Kidney epithelial cell (primary cell): ENCODE measurements around the gene KNDC1. TPM values are rescaled to one million over a fixed set of nuclear protein-coding genes. Genes with fewer than 3 reads are reported as not detected.

Experiments used
- DNase-seq: peaks from one replicate; pipeline ENCODE4 v3.0.0-alpha.2; 2010; ENCODE audit warnings: low read depth
- H3K27me3 ChIP-seq: 2 replicates; pipeline ENCODE4 v1.6.0; 2011; ENCODE audit warnings: low read length; ENCODE audit not compliant: control insufficient read depth, insufficient read depth
- H3K36me3 ChIP-seq: 2 replicates; pipeline ENCODE4 v1.5.1; 2011; ENCODE audit warnings: low read length; ENCODE audit not compliant: control insufficient read depth, insufficient read depth
- H3K4me3 ChIP-seq: 2 replicates; pipeline ENCODE4 v1.5.1; 2011; ENCODE audit warnings: low read depth, mild to moderate bottlenecking, control low read depth, low read length
- total RNA-seq: library from RNA; depleted of rRNA; stranded (reverse); fragments of >200 nt; gene quantifications from 2 replicates; pipeline ENCODE4 v1.2.3, GENCODE V29; 2015
- TF ChIP-seq, protein P1 (sequence below): IDR thresholded peaks from 2 replicates; pipeline ENCODE4 v1.5.1; 2011; ENCODE audit warnings: mild to moderate bottlenecking, moderate library complexity, low read length, control low read depth, inconsistent platforms; ENCODE audit not compliant: insufficient read depth, poor library complexity, severe bottlenecking

KNDC1 gene
- total RNA-seq, 1 donor from 2014 or later, result 0.13 TPM

DNA sequence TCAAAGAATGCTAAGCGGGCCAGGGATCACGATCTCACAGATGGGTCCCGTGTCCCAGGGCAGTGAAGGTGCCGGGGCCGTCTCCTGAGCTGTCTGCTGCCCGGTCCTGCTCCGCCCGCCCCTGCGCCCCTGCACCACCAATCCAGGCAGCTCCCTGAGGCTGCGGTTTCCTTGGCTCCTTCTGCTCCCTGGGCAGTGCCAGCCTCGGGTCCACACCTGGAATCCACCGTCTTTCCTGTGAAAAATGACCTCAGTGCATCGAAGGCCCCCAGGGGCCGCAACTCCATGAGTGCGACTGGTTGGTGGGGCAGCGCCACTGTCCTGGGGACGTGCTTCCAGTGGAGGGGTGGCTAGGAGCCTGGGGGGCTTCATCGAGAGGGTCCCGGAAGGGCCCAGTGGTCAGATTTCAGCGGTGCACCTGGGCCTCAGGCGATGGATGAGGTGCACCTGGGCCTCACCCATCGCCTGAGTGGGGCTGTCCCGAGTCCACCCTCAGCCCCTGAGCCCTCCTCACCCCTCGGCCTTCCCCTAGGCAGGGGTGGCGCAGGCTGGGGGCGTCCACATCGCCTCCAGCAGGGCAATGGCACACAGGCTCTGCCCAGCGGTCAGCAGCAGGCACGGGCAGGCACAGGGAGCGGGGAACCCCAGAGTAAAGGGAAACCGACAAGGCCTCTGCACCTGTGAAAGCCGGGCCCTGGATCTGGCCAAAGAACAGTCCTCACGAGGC lies 45.1 kb upstream of the KNDC1 start:
- no peak for DNase-seq
- TF ChIP-seq, protein P1, sequence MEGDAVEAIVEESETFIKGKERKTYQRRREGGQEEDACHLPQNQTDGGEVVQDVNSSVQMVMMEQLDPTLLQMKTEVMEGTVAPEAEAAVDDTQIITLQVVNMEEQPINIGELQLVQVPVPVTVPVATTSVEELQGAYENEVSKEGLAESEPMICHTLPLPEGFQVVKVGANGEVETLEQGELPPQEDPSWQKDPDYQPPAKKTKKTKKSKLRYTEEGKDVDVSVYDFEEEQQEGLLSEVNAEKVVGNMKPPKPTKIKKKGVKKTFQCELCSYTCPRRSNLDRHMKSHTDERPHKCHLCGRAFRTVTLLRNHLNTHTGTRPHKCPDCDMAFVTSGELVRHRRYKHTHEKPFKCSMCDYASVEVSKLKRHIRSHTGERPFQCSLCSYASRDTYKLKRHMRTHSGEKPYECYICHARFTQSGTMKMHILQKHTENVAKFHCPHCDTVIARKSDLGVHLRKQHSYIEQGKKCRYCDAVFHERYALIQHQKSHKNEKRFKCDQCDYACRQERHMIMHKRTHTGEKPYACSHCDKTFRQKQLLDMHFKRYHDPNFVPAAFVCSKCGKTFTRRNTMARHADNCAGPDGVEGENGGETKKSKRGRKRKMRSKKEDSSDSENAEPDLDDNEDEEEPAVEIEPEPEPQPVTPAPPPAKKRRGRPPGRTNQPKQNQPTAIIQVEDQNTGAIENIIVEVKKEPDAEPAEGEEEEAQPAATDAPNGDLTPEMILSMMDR, result no peak
- H3K4me3 ChIP-seq, result no peak overlapping the region
- H3K27me3 ChIP-seq, result no peaks in the 10 kb centered on the region
- no peaks in the 10 kb centered on the region for H3K36me3 ChIP-seq

DNA sequence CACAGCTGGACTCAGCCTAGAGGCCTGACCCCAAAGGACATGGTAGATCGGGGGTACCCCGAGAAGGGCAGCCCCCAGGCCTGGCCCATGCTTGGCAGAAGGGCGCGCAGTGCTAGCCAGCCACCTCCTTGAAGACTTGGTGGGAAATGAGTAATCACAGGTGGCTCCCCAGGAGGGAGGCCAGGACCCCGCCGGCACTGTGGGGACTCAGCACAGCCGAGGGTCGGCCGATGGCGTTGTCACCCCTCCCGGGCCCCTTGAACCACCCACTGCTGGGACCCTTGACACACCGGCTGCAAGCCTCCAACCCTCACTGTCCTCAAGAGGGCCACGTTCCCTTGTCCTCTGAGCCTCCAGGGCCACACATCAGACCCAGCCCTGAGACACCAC lies 44.6 kb upstream of the KNDC1 start:
- H3K27me3 ChIP-seq, result no peaks in the 10 kb centered on the region
- DNase-seq, result no peak
- TF ChIP-seq, protein P1, result no peak
- no peaks in the 10 kb centered on the region for H3K36me3 ChIP-seq
- no peak overlapping the region for H3K4me3 ChIP-seq

DNA sequence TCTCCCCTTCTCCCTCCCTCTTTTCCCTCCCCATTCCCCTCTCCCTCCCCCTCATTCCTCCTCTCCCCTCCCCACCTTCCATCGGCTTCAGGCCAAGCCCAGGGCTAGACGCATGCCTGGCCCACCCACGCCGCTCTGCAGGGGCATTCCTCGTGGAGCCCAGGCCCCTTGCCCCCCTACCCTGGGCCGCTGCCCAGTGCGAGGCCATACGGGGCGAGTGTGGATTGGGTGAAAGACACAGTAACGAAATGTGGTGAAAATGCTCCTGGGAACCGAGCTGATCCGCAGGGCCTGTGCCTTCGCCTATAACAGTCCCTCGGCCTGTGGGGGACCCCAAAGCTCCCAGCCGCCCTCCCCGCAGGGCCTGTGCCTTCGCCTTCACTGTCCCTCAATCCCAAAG lies 44.0 kb upstream of the KNDC1 start:
- Histone ChIP-seq H3K4me3 (no peak overlapping the region), H3K27me3 (no peaks in the 10 kb centered on the region), H3K36me3 (no peaks in the 10 kb centered on the region)
- DNase-seq, result no peak
- TF ChIP-seq, protein P1, result no peak

DNA sequence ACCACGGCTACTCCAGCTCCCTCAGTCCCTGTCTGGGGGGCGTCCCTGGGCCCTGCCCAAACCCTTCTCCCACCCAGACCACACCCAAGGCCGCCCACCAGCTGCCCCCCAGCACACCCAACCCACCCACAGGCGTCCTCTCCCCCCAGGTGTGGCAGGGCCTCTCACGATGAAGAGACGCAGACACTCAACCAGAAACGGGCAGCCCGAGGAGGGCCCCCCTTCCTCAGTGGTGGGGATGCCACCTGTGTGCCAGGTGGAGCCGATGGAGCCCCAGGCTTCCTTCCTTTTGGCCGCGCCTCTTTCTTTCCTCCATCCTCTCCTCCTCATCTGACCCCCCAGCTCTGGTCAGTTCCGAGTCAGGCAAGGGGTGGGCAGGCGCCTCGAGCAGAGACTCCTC lies 43.6 kb upstream of the KNDC1 start:
- Histone ChIP-seq H3K36me3 (no peaks in the 10 kb centered on the region), H3K4me3 (no peak overlapping the region), H3K27me3 (no peaks in the 10 kb centered on the region)
- no peak for DNase-seq
- TF ChIP-seq, protein P1, result no peak

DNA sequence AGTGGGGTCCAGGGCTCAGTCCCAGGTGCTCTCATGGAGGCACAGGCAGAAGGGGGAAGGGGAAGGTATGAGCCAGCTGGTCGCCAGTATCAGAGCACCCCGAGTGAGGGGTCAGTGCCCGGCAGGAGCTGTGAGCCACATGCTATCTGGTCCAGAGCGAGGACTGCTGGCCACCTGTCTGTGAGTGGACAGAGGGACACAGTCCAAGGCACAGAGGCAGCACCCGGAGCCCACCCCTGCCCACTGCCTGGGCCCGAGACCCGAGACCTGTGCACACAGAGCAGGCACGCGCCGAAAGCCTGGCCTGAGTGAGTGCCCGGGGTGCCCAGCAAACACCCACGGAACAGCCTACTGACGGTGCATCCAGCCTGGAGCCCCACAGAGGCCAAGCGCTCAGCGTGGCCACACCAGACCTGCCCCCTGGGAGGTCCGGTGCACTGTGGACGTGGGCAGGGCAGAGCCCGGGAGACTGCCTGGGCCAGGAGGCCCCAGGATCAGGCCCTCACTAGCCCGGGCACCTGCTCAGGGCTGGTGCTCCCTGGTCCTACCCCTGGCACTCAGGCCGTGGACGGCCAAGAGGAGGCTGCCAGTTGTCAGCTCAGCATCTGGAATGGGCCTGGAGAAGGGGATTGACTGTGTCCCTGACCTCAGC lies 42.9 kb upstream of the KNDC1 start:
- TF ChIP-seq, protein P1, result no peak
- no peak overlapping the region for H3K4me3 ChIP-seq
- no peak for DNase-seq
- H3K36me3 ChIP-seq, result no peaks in the 10 kb centered on the region
- no peaks in the 10 kb centered on the region for H3K27me3 ChIP-seq
